Measurements from ENCODE around the gene B4GALT5. TPM values are rescaled to one million over a fixed set of nuclear protein-coding genes. Genes with fewer than 3 reads are reported as not detected.

Gene B4GALT5
- total RNA-seq, 1 experiment from 2014 or later, result 63.1 TPM

DNA sequence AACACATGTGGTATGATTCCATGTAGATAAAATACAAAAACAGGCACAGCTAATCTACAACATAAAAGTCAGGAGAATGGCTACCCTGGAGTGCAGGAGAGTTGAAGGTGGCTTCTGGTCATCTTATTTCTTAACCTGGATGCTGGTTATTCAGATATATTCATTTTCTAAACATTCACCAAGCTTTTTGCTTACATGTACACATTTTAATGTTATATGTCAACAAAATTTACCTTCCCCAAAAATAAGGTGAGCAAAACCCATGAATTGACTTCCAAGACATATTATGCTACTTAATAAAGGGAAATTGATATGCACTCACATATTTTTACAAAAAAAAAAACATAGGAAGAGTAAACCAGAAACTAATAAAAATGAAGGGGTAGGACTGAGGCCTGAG is 50.6 kb downstream of the B4GALT5 start:
- no peak overlapping the region for H2AFZ ChIP-seq
- H3K4me3 ChIP-seq, result no peak overlapping the region
- TF ChIP-seq, protein P1, sequence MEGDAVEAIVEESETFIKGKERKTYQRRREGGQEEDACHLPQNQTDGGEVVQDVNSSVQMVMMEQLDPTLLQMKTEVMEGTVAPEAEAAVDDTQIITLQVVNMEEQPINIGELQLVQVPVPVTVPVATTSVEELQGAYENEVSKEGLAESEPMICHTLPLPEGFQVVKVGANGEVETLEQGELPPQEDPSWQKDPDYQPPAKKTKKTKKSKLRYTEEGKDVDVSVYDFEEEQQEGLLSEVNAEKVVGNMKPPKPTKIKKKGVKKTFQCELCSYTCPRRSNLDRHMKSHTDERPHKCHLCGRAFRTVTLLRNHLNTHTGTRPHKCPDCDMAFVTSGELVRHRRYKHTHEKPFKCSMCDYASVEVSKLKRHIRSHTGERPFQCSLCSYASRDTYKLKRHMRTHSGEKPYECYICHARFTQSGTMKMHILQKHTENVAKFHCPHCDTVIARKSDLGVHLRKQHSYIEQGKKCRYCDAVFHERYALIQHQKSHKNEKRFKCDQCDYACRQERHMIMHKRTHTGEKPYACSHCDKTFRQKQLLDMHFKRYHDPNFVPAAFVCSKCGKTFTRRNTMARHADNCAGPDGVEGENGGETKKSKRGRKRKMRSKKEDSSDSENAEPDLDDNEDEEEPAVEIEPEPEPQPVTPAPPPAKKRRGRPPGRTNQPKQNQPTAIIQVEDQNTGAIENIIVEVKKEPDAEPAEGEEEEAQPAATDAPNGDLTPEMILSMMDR (conservative IDR thresholded peaks at IDR 0.05), result no peak
- no peak for TF ChIP-seq EZH2 (IDR thresholded peaks at IDR 0.05; ENCODE audit: low read depth)
- ChIA-PET POLR2A (ENCODE audit: unreplicated experiment) (interaction anchor here (0.9 kb wide), 1 partner anchor 36 kb away, joined by 6 read pairs; no protein-coding TSS in a partner anchor), CTCF (no interaction called here)
- peak overlapping the region; percentile 39 for H3K27ac ChIP-seq
- H4K20me1 ChIP-seq (ENCODE audit: insufficient read depth), result peaks cover 87% of the 10 kb centered on the region
- no TSS peak for BruUV-seq (replicated peaks)
- H3K4me1 ChIP-seq (replicated peaks; ENCODE audit: insufficient read depth), result peaks cover 42% of the 10 kb centered on the region
- no peak for DNase-seq
- intact Hi-C loops (cut with micrococcal nuclease; ENCODE audit: unreplicated experiment), result no loop called here
- H3F3A ChIP-seq (ENCODE audit: insufficient read depth, low read depth), result peaks cover 66% of the 10 kb centered on the region
- peaks cover 47% of the 10 kb centered on the region for H3K36me3 ChIP-seq (ENCODE audit: low read depth)
- no peaks in the 10 kb centered on the region for H3K9me2 ChIP-seq (ENCODE audit: insufficient read depth)
- peak overlapping the region; percentile 8; the same call in 1 of the 2 replicates for H3K4me2 ChIP-seq
- peaks cover 97% of the 10 kb centered on the region for H3K79me2 ChIP-seq (ENCODE audit: low read depth)
- no peaks in the 10 kb centered on the region for H3K27me3 ChIP-seq (ENCODE audit: insufficient read depth, low read depth)
- no peaks in the 10 kb centered on the region for H3K9me3 ChIP-seq (ENCODE audit: insufficient read depth, low read depth)

DNA sequence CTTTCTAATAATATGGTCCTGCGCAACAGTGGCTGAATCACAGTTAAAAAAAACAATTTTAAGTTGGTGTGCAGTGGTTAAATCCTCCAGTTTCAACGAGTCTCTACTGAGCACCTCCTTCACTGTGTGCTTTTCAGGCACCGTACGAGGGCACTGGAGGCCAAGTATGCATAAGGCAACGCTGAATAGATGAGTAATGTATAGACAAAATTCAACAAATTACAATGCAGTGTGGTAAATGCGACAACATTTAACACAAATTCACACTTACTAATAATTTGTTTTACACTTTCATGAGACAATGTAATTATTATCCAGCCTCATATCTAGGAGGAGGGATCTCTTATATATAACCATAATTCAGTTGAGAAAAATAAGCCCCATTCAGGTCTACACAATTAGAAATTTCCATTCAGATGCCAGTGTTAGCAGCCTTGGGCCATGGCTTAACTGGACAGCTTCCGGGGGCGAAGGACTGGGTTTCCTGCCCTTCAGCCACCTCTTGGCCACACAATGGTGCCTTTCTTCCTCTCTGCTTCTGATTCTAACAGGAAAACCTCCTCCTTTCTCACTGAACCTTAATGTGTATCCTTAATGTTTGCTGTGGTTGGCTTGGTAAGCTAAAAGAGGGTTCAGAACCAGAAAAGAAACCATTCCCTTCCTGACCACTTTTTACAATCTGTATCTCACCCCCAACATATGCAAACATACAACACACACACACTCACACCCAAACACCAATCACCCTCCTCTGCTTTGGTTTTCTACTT is 51.9 kb downstream of the B4GALT5 start:
- H3K9me2 ChIP-seq (ENCODE audit: insufficient read depth), result no peaks in the 10 kb centered on the region
- ChIA-PET POLR2A (ENCODE audit: unreplicated experiment) (interaction anchor here (0.7 kb wide), 1 partner anchor 115 kb away, joined by 4 read pairs; no protein-coding TSS in a partner anchor), CTCF (no interaction called here)
- H3K4me2 ChIP-seq, result no peak overlapping the region
- H4K20me1 ChIP-seq (ENCODE audit: insufficient read depth), result peaks cover 90% of the 10 kb centered on the region
- no peak overlapping the region for H2AFZ ChIP-seq
- intact Hi-C loops (cut with micrococcal nuclease; ENCODE audit: unreplicated experiment), result no loop called here
- H3K27me3 ChIP-seq (ENCODE audit: insufficient read depth, low read depth), result no peaks in the 10 kb centered on the region
- peaks cover 46% of the 10 kb centered on the region for H3K36me3 ChIP-seq (ENCODE audit: low read depth)
- peaks cover 97% of the 10 kb centered on the region for H3K79me2 ChIP-seq (ENCODE audit: low read depth)
- TF ChIP-seq EZH2 (IDR thresholded peaks at IDR 0.05; ENCODE audit: low read depth), result no peak
- TF ChIP-seq, protein P1 (conservative IDR thresholded peaks at IDR 0.05), result no peak
- H3K9me3 ChIP-seq (ENCODE audit: insufficient read depth, low read depth), result no peaks in the 10 kb centered on the region
- no peak for DNase-seq
- no TSS peak for BruUV-seq (replicated peaks)
- H3K4me3 ChIP-seq, result no peak overlapping the region; the same call in 1 of the 2 replicates
- peak overlapping the region; percentile 43; the same call in 1 of the 2 replicates for H3K27ac ChIP-seq
- H3K4me1 ChIP-seq (replicated peaks; ENCODE audit: insufficient read depth), result peaks cover 39% of the 10 kb centered on the region
- H3F3A ChIP-seq (ENCODE audit: insufficient read depth, low read depth), result peaks cover 63% of the 10 kb centered on the region

DNA sequence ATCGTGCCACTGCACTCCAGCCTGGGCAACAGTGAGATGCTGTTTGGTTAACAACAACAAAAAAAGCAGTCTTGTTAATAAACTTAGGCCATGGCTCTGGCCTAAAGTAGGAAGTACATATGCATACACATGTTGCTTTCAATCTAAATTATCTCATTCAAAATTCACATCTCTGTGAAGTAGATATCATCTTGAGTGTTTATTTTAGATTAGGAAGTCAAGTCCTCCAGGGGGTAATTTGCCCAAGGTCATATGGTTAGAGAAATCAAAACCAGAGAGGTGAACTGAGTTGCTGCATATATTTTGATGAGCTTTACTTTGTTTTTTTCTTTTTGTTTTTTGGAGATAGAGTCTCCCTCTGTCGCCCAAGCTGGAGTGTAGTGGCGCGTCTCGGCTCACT is 52.8 kb downstream of the B4GALT5 start:
- intact Hi-C loops (cut with micrococcal nuclease; ENCODE audit: unreplicated experiment), result no loop called here

More for the DNA sequence above, 52.8 kb downstream of the B4GALT5 start:
- H3K9me2 ChIP-seq (ENCODE audit: insufficient read depth), result no peaks in the 10 kb centered on the region
- TF ChIP-seq EZH2 (IDR thresholded peaks at IDR 0.05; ENCODE audit: low read depth), result no peak
- TF ChIP-seq, protein P1 (conservative IDR thresholded peaks at IDR 0.05), result no peak
- H3F3A ChIP-seq (ENCODE audit: insufficient read depth, low read depth), result peaks cover 64% of the 10 kb centered on the region
- ChIA-PET CTCF (no interaction called here), POLR2A (ENCODE audit: unreplicated experiment) (interaction anchor here (0.7 kb wide), 1 partner anchor 116 kb away, joined by 4 read pairs; no protein-coding TSS in a partner anchor)
- H3K9me3 ChIP-seq (ENCODE audit: insufficient read depth, low read depth), result no peaks in the 10 kb centered on the region
- no peak overlapping the region for H3K4me2 ChIP-seq
- BruUV-seq (replicated peaks), result no TSS peak
- H3K27me3 ChIP-seq (ENCODE audit: insufficient read depth, low read depth), result no peaks in the 10 kb centered on the region
- 0 out of 2 replicates have a peak overlapping the region, but pooled peaks have one; percentile 43 for H3K27ac ChIP-seq
- H3K4me1 ChIP-seq (replicated peaks; ENCODE audit: insufficient read depth), result peaks cover 39% of the 10 kb centered on the region
- DNase-seq, result no peak
- no peak overlapping the region for H3K4me3 ChIP-seq
- peaks cover 49% of the 10 kb centered on the region for H3K36me3 ChIP-seq (ENCODE audit: low read depth)
- peaks cover 88% of the 10 kb centered on the region for H4K20me1 ChIP-seq (ENCODE audit: insufficient read depth)
- H2AFZ ChIP-seq, result no peak overlapping the region
- H3K79me2 ChIP-seq (ENCODE audit: low read depth), result peaks cover 97% of the 10 kb centered on the region

All from PC-9 (cell line).